SH-SY5Y (cell line): Measurements from ENCODE around the gene LCE2A.

Source experiments
- GATA2 ChIP-seq: IDR thresholded peaks from 2 replicates; pipeline ENCODE4 v1.6.1; 2011; ENCODE audit warnings: mild to moderate bottlenecking, low read depth, low read length
- GATA3 ChIP-seq: IDR thresholded peaks from 2 replicates; pipeline ENCODE4 v1.6.1; 2011; ENCODE audit warnings: low read depth, mild to moderate bottlenecking, low read length, moderate library complexity

DNA sequence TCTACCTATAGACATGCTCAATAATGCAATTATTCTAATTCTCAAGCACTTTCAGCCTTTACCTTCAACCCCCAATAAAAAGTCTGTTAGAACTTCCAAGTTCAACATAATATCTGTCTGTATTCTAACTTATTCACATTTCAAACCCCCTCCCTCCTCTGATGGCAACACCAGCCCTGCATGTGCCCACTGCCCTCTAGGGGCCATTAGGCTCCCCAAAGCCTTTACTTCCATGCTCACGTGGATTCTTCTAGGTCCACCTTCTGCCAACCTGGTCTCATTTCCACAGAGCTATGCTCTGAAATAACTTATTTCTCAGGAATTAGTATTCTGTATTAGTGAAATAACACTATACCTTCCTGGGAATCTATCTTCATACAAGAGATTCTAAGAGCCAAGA, 37.5 kb downstream of the LCE2A start:
- TF ChIP-seq GATA3 (no peak), GATA2 (no peak)
